K562 (cell line): ENCODE data around the gene MYADML2. TPM values are rescaled to one million over a fixed set of nuclear protein-coding genes. Genes with fewer than 3 reads are reported as not detected.

Experiments used
- ARID1B ChIP-seq: fragments of 450-650 bp; IDR thresholded peaks from 2 replicates; pipeline ENCODE4 v1.6.1; 2016; ENCODE audit warnings: antibody characterized with exemption, mild to moderate bottlenecking, inconsistent platforms
- FOSL1 ChIP-seq: fragments of 200-800 bp; sonication (Bioruptor generic); conservative IDR thresholded peaks from 2 replicates; pipeline ENCODE4 v1.6.1; 2016; ENCODE audit warnings: missing genetic modification characterization, missing compliant biosample characterization
- HNRNPK ChIP-seq: fragments of 200-400 bp; formaldehyde crosslinking; IDR thresholded peaks from one replicate; pipeline ENCODE4 v1.6.1; 2018; ENCODE audit warnings: mild to moderate bottlenecking, low read depth, low read length; ENCODE audit not compliant: poor library complexity, severe bottlenecking
- NFE2 ChIP-seq: IDR thresholded peaks from 2 replicates; pipeline ENCODE4 v1.6.1; 2014; ENCODE audit warnings: antibody characterized with exemption, low read depth
- NFYB ChIP-seq: IDR thresholded peaks from 2 replicates; pipeline ENCODE4 v1.6.1; 2011; ENCODE audit warnings: mild to moderate bottlenecking, moderate library complexity; ENCODE audit not compliant: insufficient read length; ENCODE audit errors: extremely low read depth
- NR2F6 ChIP-seq: fragments of 450-650 bp; formaldehyde crosslinking; IDR thresholded peaks from 2 replicates; pipeline ENCODE4 v1.4.0; 2020; ENCODE audit warnings: mild to moderate bottlenecking
- POLR2A ChIP-seq: fragments of 450-650 bp; conservative IDR thresholded peaks from 2 replicates; pipeline ENCODE4 v1.6.1; 2016
- RAD21 ChIP-seq, 2 experiments: fragments of 250-450 bp in 1 of 2; fragments of 450-650 bp in 1 of 2; sonication (Bioruptor Pico) in 1 of 2; formaldehyde crosslinking in 1 of 2; IDR thresholded peaks in 1 of 2; conservative IDR thresholded peaks in 1 of 2; 2 replicates each; pipeline versions ENCODE4 v1.4.0 to v1.8.0; 2020 to 2022; ENCODE audit warnings: mild to moderate bottlenecking in 2 of 2, moderate library complexity in 1 of 2
- TAF1 ChIP-seq: IDR thresholded peaks from 2 replicates; pipeline ENCODE4 v1.6.1; 2011; ENCODE audit warnings: mild to moderate bottlenecking, low read length, moderate library complexity; ENCODE audit not compliant: insufficient read depth, control insufficient read depth, severe bottlenecking; ENCODE audit errors: extremely low read depth
- ZNF3 ChIP-seq: fragments of 250-450 bp; sonication (Bioruptor Pico); IDR thresholded peaks from 2 replicates; pipeline ENCODE4 v1.5.0; 2021; ENCODE audit warnings: mild to moderate bottlenecking, moderate library complexity
- ZNF431 ChIP-seq: sonication (generic); formaldehyde crosslinking; IDR thresholded peaks from 2 replicates; pipeline ENCODE4 v1.8.0; 2022; ENCODE audit warnings: mild to moderate bottlenecking, missing genetic modification reagents
- ZNF696 ChIP-seq: fragments of 250-450 bp; sonication (Bioruptor Pico); conservative IDR thresholded peaks from 2 replicates; pipeline ENCODE4 v1.4.0; 2020; ENCODE audit warnings: mild to moderate bottlenecking, moderate library complexity
- ZNF707 ChIP-seq: fragments of 250-450 bp; sonication (Bioruptor Pico); conservative IDR thresholded peaks from 2 replicates; pipeline ENCODE4 v1.8.0; 2022; ENCODE audit warnings: inconsistent platforms, mild to moderate bottlenecking, moderate library complexity
- ZNF764 ChIP-seq: fragments of 250-450 bp; sonication (Bioruptor Pico); IDR thresholded peaks from 2 replicates; pipeline ENCODE4 v1.4.0; 2020; ENCODE audit warnings: low read depth, mild to moderate bottlenecking, moderate library complexity
- polyA plus RNA-seq, 8 experiments: library from polyadenylated mRNA; depleted of rRNA in 4 of 8; stranded (reverse) in 5 of 8; unstranded in 3 of 8; fragments of >200 nt; fragmentation: Nextera tagmentation in 2 of 8; fragmentation: Illumina TruSeq in 1 of 8; extraction: Ambion mirVana in 2 of 8; extraction: Trizol in 1 of 8; gene quantifications; 2 replicates each; pipeline versions ENCODE4 v1.2.1 to v1.2.3, GENCODE V29; 2011 to 2014; ENCODE audit warnings: inconsistent platforms in 1 of 8, missing spikeins in 1 of 8
- total RNA-seq, 7 experiments: library from RNA; depleted of rRNA in 6 of 7; stranded (reverse); fragments of >200 nt in 6 of 7; fragmentation: Illumina TruSeq in 2 of 7; extraction: Trizol in 2 of 7; gene quantifications; 2 replicates each; pipeline versions ENCODE4 v1.2.1 to v1.2.3, GENCODE V29; 2011 to 2021; ENCODE audit warnings: low replicate concordance in 1 of 7
- TF ChIP-seq, protein P1 (sequence below): fragments of 450-650 bp; formaldehyde crosslinking; IDR thresholded peaks from 2 replicates; pipeline ENCODE4 v1.4.0; 2020; ENCODE audit warnings: mild to moderate bottlenecking, moderate library complexity
- TF ChIP-seq, protein P2 (sequence below): fragments of 450-650 bp; IDR thresholded peaks from 2 replicates; pipeline ENCODE4 v1.6.1; 2014; ENCODE audit warnings: low read depth, mild to moderate bottlenecking, moderate library complexity, borderline replicate concordance
- TF ChIP-seq, protein P3 (sequence below): fragments of 250-450 bp; sonication (Bioruptor Pico); IDR thresholded peaks from 2 replicates; pipeline ENCODE4 v1.9.0; 2021; ENCODE audit warnings: mild to moderate bottlenecking, inconsistent platforms
- TF ChIP-seq, protein P4 (sequence below): fragments of 250-450 bp; sonication (Bioruptor Pico); IDR thresholded peaks from 2 replicates; pipeline ENCODE4 v1.5.0; 2021
- TF ChIP-seq, protein P5 (sequence below): sonication (generic); formaldehyde crosslinking; IDR thresholded peaks from 2 replicates; pipeline ENCODE4 v1.8.0; 2022; ENCODE audit warnings: missing genetic modification reagents, mild to moderate bottlenecking, borderline replicate concordance
- TF ChIP-seq, protein P6 (sequence below): fragments of 250-450 bp; sonication (Bioruptor Pico); IDR thresholded peaks from 2 replicates; pipeline ENCODE4 v1.6.1; 2021; ENCODE audit warnings: mild to moderate bottlenecking

The MYADML2 gene
- total and polyA plus RNA-seq, 9 of the 15 experiments (the other 6 are each of a cell fraction or from before 2014, with no cell fraction given) = not detected

DNA sequence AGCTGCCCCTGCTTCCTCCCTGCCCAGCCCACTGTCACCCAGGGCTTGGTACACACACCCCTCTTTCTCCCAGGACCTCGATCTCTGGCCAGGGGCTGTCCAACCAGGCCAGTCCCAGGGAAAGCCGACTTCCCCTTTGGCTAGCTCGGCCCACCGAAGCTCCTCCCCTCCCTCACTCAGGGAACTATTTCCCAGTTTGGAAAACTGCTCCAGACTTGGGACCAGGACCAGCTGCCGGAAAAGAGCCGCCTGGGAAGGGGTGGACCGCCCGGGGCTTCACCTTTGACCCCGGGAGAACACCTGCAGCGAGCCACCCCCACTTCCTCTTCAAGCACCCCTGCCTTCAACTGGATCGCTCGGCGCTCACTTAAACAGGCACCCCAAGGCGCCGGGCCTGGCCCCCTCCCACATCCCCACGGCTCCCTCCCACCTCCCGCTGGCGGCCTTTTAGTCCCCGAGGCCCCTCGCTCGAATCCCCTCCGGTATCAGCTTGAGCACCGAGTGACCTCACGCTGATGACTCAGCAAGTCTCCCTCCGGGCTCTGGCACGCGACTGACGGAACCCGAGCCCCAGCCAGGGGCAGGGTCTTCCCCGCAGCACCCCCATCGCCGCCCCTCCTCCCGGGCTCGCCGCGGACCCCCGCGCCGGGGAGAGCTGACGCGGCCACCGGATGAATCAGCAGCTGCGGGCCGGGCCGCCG, 20.4 kb downstream of the MYADML2 start (continued):
- TF ChIP-seq, protein P1, sequence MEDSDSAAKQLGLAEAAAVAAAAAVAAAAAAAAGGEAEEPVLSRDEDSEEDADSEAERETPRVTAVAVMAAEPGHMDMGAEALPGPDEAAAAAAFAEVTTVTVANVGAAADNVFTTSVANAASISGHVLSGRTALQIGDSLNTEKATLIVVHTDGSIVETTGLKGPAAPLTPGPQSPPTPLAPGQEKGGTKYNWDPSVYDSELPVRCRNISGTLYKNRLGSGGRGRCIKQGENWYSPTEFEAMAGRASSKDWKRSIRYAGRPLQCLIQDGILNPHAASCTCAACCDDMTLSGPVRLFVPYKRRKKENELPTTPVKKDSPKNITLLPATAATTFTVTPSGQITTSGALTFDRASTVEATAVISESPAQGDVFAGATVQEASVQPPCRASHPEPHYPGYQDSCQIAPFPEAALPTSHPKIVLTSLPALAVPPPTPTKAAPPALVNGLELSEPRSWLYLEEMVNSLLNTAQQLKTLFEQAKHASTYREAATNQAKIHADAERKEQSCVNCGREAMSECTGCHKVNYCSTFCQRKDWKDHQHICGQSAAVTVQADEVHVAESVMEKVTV (CRISPR knock-in tag) = no peak
- no peak for TF ChIP-seq HNRNPK
- TF ChIP-seq, protein P2, sequence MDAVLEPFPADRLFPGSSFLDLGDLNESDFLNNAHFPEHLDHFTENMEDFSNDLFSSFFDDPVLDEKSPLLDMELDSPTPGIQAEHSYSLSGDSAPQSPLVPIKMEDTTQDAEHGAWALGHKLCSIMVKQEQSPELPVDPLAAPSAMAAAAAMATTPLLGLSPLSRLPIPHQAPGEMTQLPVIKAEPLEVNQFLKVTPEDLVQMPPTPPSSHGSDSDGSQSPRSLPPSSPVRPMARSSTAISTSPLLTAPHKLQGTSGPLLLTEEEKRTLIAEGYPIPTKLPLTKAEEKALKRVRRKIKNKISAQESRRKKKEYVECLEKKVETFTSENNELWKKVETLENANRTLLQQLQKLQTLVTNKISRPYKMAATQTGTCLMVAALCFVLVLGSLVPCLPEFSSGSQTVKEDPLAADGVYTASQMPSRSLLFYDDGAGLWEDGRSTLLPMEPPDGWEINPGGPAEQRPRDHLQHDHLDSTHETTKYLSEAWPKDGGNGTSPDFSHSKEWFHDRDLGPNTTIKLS = no peak
- TF ChIP-seq, protein P3, sequence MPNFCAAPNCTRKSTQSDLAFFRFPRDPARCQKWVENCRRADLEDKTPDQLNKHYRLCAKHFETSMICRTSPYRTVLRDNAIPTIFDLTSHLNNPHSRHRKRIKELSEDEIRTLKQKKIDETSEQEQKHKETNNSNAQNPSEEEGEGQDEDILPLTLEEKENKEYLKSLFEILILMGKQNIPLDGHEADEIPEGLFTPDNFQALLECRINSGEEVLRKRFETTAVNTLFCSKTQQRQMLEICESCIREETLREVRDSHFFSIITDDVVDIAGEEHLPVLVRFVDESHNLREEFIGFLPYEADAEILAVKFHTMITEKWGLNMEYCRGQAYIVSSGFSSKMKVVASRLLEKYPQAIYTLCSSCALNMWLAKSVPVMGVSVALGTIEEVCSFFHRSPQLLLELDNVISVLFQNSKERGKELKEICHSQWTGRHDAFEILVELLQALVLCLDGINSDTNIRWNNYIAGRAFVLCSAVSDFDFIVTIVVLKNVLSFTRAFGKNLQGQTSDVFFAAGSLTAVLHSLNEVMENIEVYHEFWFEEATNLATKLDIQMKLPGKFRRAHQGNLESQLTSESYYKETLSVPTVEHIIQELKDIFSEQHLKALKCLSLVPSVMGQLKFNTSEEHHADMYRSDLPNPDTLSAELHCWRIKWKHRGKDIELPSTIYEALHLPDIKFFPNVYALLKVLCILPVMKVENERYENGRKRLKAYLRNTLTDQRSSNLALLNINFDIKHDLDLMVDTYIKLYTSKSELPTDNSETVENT (CRISPR knock-in tag) = no peak
- TF ChIP-seq, protein P4, sequence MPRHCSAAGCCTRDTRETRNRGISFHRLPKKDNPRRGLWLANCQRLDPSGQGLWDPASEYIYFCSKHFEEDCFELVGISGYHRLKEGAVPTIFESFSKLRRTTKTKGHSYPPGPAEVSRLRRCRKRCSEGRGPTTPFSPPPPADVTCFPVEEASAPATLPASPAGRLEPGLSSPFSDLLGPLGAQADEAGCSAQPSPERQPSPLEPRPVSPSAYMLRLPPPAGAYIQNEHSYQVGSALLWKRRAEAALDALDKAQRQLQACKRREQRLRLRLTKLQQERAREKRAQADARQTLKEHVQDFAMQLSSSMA (CRISPR knock-in tag) = no peak
- TF ChIP-seq NR2F6 (CRISPR knock-in tag) = no peak
- no peak for TF ChIP-seq ZNF764
- TF ChIP-seq, protein P5, sequence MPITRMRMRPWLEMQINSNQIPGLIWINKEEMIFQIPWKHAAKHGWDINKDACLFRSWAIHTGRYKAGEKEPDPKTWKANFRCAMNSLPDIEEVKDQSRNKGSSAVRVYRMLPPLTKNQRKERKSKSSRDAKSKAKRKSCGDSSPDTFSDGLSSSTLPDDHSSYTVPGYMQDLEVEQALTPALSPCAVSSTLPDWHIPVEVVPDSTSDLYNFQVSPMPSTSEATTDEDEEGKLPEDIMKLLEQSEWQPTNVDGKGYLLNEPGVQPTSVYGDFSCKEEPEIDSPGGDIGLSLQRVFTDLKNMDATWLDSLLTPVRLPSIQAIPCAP (CRISPR knock-in tag) = no peak
- TF ChIP-seq ZNF431 (CRISPR knock-in tag) = no peak
- TF ChIP-seq FOSL1 (tag) = peak; percentile 81
- TF ChIP-seq ARID1B = peak; percentile 76
- TF ChIP-seq NFYB = no peak
- TF ChIP-seq, protein P6, sequence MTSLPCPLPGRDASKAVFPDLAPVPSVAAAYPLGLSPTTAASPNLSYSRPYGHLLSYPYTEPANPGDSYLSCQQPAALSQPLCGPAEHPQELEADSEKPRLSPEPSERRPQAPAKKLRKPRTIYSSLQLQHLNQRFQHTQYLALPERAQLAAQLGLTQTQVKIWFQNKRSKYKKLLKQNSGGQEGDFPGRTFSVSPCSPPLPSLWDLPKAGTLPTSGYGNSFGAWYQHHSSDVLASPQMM (CRISPR knock-in tag) = no peak
- TF ChIP-seq RAD21 (CRISPR knock-in tag; conservative IDR thresholded peaks at IDR 0.05 in 1 of 2, IDR thresholded peaks at IDR 0.05 in 1 of 2) = no peak
- no peak for TF ChIP-seq ZNF707 (CRISPR knock-in tag)
- TF ChIP-seq TAF1 = peak; percentile 4
- no peak for TF ChIP-seq ZNF3 (CRISPR knock-in tag)
- TF ChIP-seq POLR2A = peak; percentile 51; the same call in 1 of the 2 replicates
- TF ChIP-seq NFE2 = peak; percentile 96
- TF ChIP-seq ZNF696 (CRISPR knock-in tag) = no peak
